Endothelial cell of umbilical vein (primary cell): ENCODE measurements around the gene DGCR6.

Source experiments
- EZH2 ChIP-seq: IDR thresholded peaks from 2 replicates; pipeline ENCODE4 v1.6.1; 2012; ENCODE audit warnings: borderline replicate concordance, low read depth, mild to moderate bottlenecking, moderate library complexity, low read length, inconsistent platforms; ENCODE audit not compliant: severe bottlenecking
- MYC ChIP-seq: IDR thresholded peaks from one replicate; pipeline ENCODE4 v1.6.1; 2011; ENCODE audit warnings: mild to moderate bottlenecking, low read depth, low read length
- POLR2A ChIP-seq: IDR thresholded peaks from 2 replicates; pipeline ENCODE4 v1.6.1; 2012; ENCODE audit warnings: low read depth, mild to moderate bottlenecking, control low read depth, low read length
- POLR2AphosphoS5 ChIP-seq: IDR thresholded peaks from 2 replicates; pipeline ENCODE4 v1.6.1; 2012; ENCODE audit warnings: low read depth, mild to moderate bottlenecking, control low read depth, low read length, moderate library complexity; ENCODE audit not compliant: insufficient read depth
- TF ChIP-seq, protein P1 (sequence below), 2 donors: IDR thresholded peaks; 1 replicate in 1 of 2; 2 replicates in 1 of 2; pipeline ENCODE4 v1.5.1; 2011; ENCODE audit warnings: low read length in 2 of 2, mild to moderate bottlenecking in 2 of 2, moderate library complexity in 2 of 2, control low read depth in 1 of 2, inconsistent platforms in 1 of 2, low read depth in 1 of 2; ENCODE audit not compliant: insufficient read depth in 1 of 2; ENCODE audit errors: extremely low read depth in 1 of 2

DNA sequence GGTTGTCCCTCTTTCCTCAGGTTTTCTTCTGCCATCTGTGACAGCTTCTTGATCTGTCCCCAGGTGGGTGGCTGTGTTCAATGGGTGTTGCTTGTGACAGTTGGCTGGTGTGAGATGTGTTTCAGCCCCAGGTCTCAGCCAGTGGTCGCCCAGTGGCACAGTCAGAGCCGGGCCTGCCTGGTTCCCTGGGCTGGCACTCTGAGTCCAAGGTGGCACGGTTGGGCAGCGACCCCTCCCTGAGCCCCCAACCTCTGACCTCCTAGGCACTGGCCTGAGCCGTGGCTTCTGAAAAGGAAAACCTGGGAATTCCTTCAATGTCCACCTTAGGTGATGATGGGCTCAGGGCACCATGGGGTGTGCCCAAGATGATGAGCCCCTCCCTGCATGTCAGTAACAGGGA, 44.0 kb downstream of the DGCR6 start:
- no peak for TF ChIP-seq POLR2A
- TF ChIP-seq, protein P1, sequence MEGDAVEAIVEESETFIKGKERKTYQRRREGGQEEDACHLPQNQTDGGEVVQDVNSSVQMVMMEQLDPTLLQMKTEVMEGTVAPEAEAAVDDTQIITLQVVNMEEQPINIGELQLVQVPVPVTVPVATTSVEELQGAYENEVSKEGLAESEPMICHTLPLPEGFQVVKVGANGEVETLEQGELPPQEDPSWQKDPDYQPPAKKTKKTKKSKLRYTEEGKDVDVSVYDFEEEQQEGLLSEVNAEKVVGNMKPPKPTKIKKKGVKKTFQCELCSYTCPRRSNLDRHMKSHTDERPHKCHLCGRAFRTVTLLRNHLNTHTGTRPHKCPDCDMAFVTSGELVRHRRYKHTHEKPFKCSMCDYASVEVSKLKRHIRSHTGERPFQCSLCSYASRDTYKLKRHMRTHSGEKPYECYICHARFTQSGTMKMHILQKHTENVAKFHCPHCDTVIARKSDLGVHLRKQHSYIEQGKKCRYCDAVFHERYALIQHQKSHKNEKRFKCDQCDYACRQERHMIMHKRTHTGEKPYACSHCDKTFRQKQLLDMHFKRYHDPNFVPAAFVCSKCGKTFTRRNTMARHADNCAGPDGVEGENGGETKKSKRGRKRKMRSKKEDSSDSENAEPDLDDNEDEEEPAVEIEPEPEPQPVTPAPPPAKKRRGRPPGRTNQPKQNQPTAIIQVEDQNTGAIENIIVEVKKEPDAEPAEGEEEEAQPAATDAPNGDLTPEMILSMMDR (IDR thresholded peaks at IDR 0.05; ENCODE audit: extremely low read depth in 1 of 2, insufficient read depth in 1 of 2, low read depth in 1 of 2, low read length in 2 of 2), result no peak
- TF ChIP-seq MYC, result no peak
- TF ChIP-seq POLR2AphosphoS5, result no peak
- no peak for TF ChIP-seq EZH2
